ENCODE measurements around the gene XRCC3. TPM values are rescaled to one million over a fixed set of nuclear protein-coding genes. Genes with fewer than 3 reads are reported as not detected.

Gene XRCC3
- total and polyA plus RNA-seq, 10 of the 15 experiments (the other 5 are each of a cell fraction or from before 2014, with no cell fraction given), result 0.37 to 52.0 (median 26.8) TPM

DNA sequence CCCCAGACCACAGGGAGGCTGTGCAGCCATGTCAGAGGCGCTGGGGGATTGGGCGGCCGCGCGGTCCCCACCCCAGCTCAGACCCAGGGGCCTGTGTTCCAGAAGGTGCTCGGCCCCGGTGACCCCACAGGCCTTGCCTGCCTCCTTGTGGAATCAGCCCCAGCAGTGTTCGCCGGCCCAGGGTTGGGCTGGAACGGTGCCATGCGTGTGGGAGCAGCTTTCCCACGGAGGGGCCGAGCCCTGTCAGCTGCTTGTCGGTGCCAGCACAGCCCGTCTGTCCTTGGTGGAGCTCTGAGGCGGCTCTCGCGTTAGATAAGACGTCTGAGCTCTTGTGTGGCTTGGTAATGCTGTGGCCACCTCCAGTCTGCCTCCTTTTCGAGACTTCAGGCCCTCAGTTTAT, 8.9 kb upstream of the XRCC3 start:
- no peaks in the 10 kb centered on the region for H3K9me3 ChIP-seq (replicated peaks; ENCODE audit: control insufficient read depth, insufficient read depth, low read length)
- intact Hi-C loops (cut with micrococcal nuclease; ENCODE audit: unreplicated experiment) (no loop called here), in situ Hi-C loops (cut with MboI) (no loop called here)
- H3K27me3 ChIP-seq (replicated peaks in 1 of 2; ENCODE audit: control insufficient read depth in 2 of 2, insufficient read depth in 2 of 2, low read length in 1 of 2), result no peaks in the 10 kb centered on the region
- H3K4me2 ChIP-seq (ENCODE audit: control insufficient read depth, insufficient read depth), result no peak overlapping the region
- no peaks in the 10 kb centered on the region for H3K4me1 ChIP-seq (ENCODE audit: control insufficient read depth, insufficient read depth, low read length)
- no peak overlapping the region for H2AFZ ChIP-seq (ENCODE audit: control insufficient read depth, low read depth, low read length)
- no peak for FAIRE-seq
- H3K9ac ChIP-seq (ENCODE audit: control insufficient read depth, insufficient read depth, low read length), result no peak overlapping the region
- H3K27ac ChIP-seq (ENCODE audit: control insufficient read depth, insufficient read depth), result no peak overlapping the region
- peaks cover 0 to 1% of the 10 kb centered on the region in 2 experiments; a peak in 2 of 4 replicates for H3K36me3 ChIP-seq (ENCODE audit: control insufficient read depth in 2 of 2, insufficient read depth in 2 of 2, low read length in 1 of 2)
- SMC1A ChIA-PET (ENCODE audit: uncharacterized antibody, unreplicated experiment), result interaction anchor here (0.6 kb wide), 1 partner anchor 46 kb away, joined by 3 read pairs; no protein-coding TSS in a partner anchor
- BruUV-seq (replicated peaks), result no TSS peak
- RAD21 ChIA-PET (ENCODE audit: unreplicated experiment), result no interaction called here
- H4K20me1 ChIP-seq (ENCODE audit: control insufficient read depth, insufficient read depth), result no peaks in the 10 kb centered on the region
- WGBS (ENCODE audit: insufficient coverage, insufficient replicate concordance, low lambda C conversion rate, missing lambda C conversion rate), result 95% methylated on average over 20 of the region's 20 CpGs
- POLR2A ChIA-PET, result no interaction called here
- no peaks in the 10 kb centered on the region for H3K79me2 ChIP-seq (ENCODE audit: control insufficient read depth, insufficient read depth, low read length)
- DNase-seq (ENCODE audit: low read depth, low spot score), result no peak
- no peak for ATAC-seq
- CTCF ChIA-PET, result interaction anchor here (1.0 kb wide), 1 partner anchor 88 kb away, joined by 3 read pairs; no protein-coding TSS in a partner anchor
- TF ChIP-seq, protein P1, sequence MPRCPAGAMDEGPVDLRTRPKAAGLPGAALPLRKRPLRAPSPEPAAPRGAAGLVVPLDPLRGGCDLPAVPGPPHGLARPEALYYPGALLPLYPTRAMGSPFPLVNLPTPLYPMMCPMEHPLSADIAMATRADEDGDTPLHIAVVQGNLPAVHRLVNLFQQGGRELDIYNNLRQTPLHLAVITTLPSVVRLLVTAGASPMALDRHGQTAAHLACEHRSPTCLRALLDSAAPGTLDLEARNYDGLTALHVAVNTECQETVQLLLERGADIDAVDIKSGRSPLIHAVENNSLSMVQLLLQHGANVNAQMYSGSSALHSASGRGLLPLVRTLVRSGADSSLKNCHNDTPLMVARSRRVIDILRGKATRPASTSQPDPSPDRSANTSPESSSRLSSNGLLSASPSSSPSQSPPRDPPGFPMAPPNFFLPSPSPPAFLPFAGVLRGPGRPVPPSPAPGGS (IDR thresholded peaks at IDR 0.05; ENCODE audit: borderline replicate concordance, insufficient read depth, low read depth, low read length, poor library complexity, severe bottlenecking), result no peak
- TF ChIP-seq GABPA (IDR thresholded peaks at IDR 0.05; ENCODE audit: low read depth) (no peak), ZZZ3 (IDR thresholded peaks at IDR 0.05; ENCODE audit: control insufficient read depth, insufficient read length, low read depth) (no peak), RBBP5 (conservative IDR thresholded peaks at IDR 0.05) (no peak), SPI1 (IDR thresholded peaks at IDR 0.05; ENCODE audit: borderline replicate concordance, insufficient read depth, low read depth, low read length) (no peak), KLF5 (IDR thresholded peaks at IDR 0.05; ENCODE audit: partially characterized antibody) (no peak), STAT1 (conservative IDR thresholded peaks at IDR 0.05) (no peak), NR2C2 (IDR thresholded peaks at IDR 0.05; ENCODE audit: borderline replicate concordance, control insufficient read depth, insufficient read length, low read depth) (no peak), TCF12 (IDR thresholded peaks at IDR 0.05; ENCODE audit: low read depth, low read length) (no peak)
- H3K4me3 ChIP-seq, result no peak overlapping the region
